Measurements from ENCODE around the gene NOX3.

NOX3 gene

GRCh38 chr6:155424181-155424580 lies 31.5 kb downstream of the NOX3 start:
- no peaks in the 10 kb centered on the region for H3K36me3 ChIP-seq (replicated peaks)
- in situ Hi-C loops (cut with HindIII; ENCODE audit: low pct_ligation_motif_present, low sequenced_read_pairs): no loop called here
- H3K4me3 ChIP-seq (ENCODE audit: low read depth, low read length): no peak overlapping the region
- TF ChIP-seq, protein P1, sequence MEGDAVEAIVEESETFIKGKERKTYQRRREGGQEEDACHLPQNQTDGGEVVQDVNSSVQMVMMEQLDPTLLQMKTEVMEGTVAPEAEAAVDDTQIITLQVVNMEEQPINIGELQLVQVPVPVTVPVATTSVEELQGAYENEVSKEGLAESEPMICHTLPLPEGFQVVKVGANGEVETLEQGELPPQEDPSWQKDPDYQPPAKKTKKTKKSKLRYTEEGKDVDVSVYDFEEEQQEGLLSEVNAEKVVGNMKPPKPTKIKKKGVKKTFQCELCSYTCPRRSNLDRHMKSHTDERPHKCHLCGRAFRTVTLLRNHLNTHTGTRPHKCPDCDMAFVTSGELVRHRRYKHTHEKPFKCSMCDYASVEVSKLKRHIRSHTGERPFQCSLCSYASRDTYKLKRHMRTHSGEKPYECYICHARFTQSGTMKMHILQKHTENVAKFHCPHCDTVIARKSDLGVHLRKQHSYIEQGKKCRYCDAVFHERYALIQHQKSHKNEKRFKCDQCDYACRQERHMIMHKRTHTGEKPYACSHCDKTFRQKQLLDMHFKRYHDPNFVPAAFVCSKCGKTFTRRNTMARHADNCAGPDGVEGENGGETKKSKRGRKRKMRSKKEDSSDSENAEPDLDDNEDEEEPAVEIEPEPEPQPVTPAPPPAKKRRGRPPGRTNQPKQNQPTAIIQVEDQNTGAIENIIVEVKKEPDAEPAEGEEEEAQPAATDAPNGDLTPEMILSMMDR (IDR thresholded peaks at IDR 0.05; ENCODE audit: low read depth, low read length, missing control alignments): no peak
- no peaks in the 10 kb centered on the region for H3K27me3 ChIP-seq (replicated peaks)
- H3K27ac ChIP-seq: no peak overlapping the region
- no peak for DNase-seq

GRCh38 chr6:155422635-155423034 lies 33.0 kb downstream of the NOX3 start:
- no peak for DNase-seq

DNA sequence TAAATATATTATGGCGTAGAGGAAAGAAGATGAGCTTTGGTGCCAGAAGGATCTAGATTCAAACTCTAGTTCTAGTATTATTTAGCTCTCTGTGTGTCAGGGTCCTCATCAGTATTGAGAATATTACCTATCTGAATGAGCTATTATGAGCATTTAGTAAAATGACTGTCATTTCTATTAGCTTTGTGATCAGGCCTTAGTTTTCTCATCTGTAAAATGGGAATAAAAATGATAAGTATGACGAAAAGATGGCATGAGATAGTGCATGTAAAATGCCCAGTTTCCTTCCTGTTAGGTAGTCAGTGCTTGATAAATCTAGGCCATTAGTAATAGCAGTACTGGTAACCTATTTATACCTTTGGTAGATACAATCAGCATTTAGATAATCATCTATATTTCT lies 35.1 kb downstream of the NOX3 start:
- DNase-seq: no peak
- TF ChIP-seq, protein P1 (IDR thresholded peaks at IDR 0.05; ENCODE audit: low read depth, low read length, missing control alignments): no peak
- no peak overlapping the region for H3K27ac ChIP-seq
- no peaks in the 10 kb centered on the region for H3K36me3 ChIP-seq (replicated peaks)
- H3K4me3 ChIP-seq (ENCODE audit: low read depth, low read length): no peak overlapping the region
- H3K27me3 ChIP-seq (replicated peaks): no peaks in the 10 kb centered on the region
- in situ Hi-C loops (cut with HindIII; ENCODE audit: low pct_ligation_motif_present, low sequenced_read_pairs): no loop called here

More at GRCh38 chr6:155422635-155423034, 33.0 kb downstream of the NOX3 start:
- TF ChIP-seq, protein P1 (IDR thresholded peaks at IDR 0.05; ENCODE audit: low read depth, low read length, missing control alignments): no peak
- H3K4me3 ChIP-seq (ENCODE audit: low read depth, low read length): no peak overlapping the region
- H3K36me3 ChIP-seq (replicated peaks): no peaks in the 10 kb centered on the region
- no peaks in the 10 kb centered on the region for H3K27me3 ChIP-seq (replicated peaks)
- no peak overlapping the region for H3K27ac ChIP-seq
- in situ Hi-C loops (cut with HindIII; ENCODE audit: low pct_ligation_motif_present, low sequenced_read_pairs): no loop called here

DNA sequence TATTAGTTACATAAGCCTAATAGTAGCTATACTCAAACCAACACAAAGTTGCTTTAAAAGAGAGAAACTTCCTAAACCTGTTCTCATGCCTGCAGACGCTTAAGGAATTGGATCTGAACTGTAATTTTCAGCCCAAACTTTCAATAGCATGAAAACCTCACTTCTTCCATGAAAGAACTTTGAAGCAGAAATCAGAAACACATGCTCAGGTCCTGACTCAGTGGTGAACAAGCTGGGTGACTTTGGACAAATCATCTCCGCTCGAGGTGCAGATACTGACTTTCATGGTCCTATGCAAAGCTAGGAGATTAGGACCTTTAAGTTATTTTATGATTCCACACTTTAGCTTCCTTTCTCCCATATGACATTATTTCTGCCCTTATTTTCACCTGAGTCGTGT lies 36.5 kb downstream of the NOX3 start:
- DNase-seq: peak; percentile 10
- H3K27me3 ChIP-seq (replicated peaks): no peaks in the 10 kb centered on the region
- in situ Hi-C loops (cut with HindIII; ENCODE audit: low pct_ligation_motif_present, low sequenced_read_pairs): no loop called here
- H3K36me3 ChIP-seq (replicated peaks): no peaks in the 10 kb centered on the region
- TF ChIP-seq, protein P1 (IDR thresholded peaks at IDR 0.05; ENCODE audit: low read depth, low read length, missing control alignments): no peak
- no peak overlapping the region for H3K27ac ChIP-seq
- no peak overlapping the region for H3K4me3 ChIP-seq (ENCODE audit: low read depth, low read length)

DNA sequence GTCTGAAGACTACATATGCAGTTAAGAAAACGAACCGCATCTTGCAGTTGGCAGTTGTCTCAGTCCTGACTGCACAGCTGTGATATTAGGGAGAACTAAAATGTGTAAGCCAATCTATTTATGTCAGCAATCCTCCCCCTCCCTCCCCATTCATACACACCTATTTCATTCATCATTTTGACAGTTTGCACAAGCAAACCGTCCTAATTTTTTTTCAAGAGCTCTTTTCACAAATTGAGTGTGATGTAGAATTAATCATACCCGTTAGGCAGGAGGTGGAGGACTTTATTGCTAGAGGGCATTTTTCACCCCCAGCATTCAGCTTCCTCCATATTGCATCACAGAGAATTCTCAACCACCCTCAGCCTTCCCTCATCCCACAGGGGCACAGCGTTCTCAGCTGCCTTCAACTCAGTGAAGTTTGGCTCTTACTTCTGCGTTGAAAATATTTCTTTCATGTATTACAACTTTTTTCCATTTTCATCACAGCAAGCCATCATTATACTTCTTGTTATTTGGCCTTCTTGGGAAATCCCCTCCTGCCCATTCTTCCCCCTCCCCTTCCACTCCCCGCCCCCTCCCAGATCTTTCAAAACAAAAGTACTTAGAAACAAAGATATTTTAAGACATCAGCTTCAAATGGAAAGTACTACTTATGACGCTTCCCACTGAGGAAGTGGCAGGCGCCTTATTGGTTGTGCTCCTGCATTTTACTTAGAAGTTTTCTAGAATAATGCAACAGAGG lies 37.5 kb downstream of the NOX3 start:
- DNase-seq: peak; percentile 61
- TF ChIP-seq, protein P1 (IDR thresholded peaks at IDR 0.05; ENCODE audit: low read depth, low read length, missing control alignments): no peak
- H3K27ac ChIP-seq: peak overlapping the region; percentile 48
- H3K36me3 ChIP-seq (replicated peaks): no peaks in the 10 kb centered on the region
- H3K4me3 ChIP-seq (ENCODE audit: low read depth, low read length): peak overlapping the region; percentile 26
- in situ Hi-C loops (cut with HindIII; ENCODE audit: low pct_ligation_motif_present, low sequenced_read_pairs): no loop called here
- H3K27me3 ChIP-seq (replicated peaks): no peaks in the 10 kb centered on the region

DNA sequence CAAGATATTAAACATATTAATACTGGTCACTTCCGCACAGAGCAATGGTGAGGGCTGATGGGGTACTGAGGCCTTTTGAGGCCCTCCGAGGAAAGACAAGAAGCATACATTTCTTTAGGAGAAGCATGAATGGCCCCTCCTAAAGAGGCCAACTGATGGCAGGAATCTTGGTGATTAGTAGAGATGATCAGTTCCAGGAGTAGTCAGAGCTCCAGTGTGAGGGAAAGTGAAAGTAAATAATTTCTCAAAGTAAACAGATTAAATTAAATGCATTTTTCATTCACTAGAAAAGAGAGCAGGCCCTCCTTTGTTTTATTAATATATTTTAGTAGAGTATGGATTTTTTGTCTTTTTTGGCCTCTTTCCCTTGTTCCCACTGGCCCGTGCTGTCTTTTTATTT lies 38.2 kb downstream of the NOX3 start:
- in situ Hi-C loops (cut with HindIII; ENCODE audit: low pct_ligation_motif_present, low sequenced_read_pairs): no loop called here

More for the DNA sequence above, 38.2 kb downstream of the NOX3 start:
- TF ChIP-seq, protein P1 (IDR thresholded peaks at IDR 0.05; ENCODE audit: low read depth, low read length, missing control alignments): no peak
- Histone ChIP-seq H3K36me3 (replicated peaks) (no peaks in the 10 kb centered on the region), H3K27ac (peak overlapping the region; percentile 48), H3K27me3 (replicated peaks) (no peaks in the 10 kb centered on the region), H3K4me3 (ENCODE audit: low read depth, low read length) (no peak overlapping the region)
- no peak for DNase-seq
